HG02852 (cell line): ENCODE results near the gene PLET1.
"Not testable (repeated sequence)": the region's sequence is repeated elsewhere in the genome, so short reads cannot be mapped to it uniquely, and the experiment has no call there.

Source experiments
- ATAC-seq: cut with Tn5 transposase; IDR thresholded peaks from one replicate; pipeline ENCODE4 v1.9.1; 2021; ENCODE audit warnings: mild to moderate bottlenecking, moderate library complexity; ENCODE audit not compliant: unreplicated experiment

The PLET1 gene

DNA sequence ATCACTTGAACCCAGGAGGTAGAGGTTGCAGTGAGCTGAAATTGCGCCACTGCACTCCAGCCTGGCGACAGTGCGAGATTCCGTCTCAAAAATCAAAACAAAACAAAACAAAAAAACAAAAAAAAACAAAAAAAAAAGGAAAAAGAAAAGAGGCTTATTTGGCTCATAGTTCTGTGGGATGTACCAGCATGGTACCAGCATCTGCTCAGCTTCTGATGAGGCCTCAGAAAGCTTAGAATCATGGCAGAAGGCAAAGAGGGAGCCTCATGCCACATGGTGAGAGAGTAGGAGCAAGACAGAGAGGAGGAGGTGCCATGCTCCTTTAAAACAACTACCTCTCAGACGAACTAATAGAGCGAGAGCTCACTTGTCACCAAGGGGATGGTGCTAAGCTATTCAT is 45.0 kb downstream of the PLET1 start:
- no peak for ATAC-seq

GRCh38 chr11:112213753-112214152 is 46.9 kb downstream of the PLET1 start:
- no peak for ATAC-seq

DNA sequence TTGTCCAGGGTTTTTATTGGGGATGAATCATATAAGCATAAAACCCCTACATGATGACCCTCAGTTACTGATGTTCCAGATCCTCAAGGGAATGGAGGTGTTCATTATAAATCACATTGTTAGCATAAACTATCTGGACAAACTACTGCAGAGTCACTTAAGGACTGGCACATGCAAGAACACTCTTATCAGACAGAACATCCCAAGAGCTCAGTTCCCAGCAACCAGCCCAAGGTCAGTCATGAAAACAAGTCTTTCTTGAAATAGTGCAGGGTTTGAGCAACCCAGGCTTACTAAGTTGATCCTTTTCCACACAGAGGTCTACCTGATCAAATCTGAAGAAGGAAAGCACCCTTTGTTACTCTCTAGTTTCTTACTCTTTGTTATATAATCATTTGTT is 48.0 kb downstream of the PLET1 start:
- ATAC-seq: no peak

DNA sequence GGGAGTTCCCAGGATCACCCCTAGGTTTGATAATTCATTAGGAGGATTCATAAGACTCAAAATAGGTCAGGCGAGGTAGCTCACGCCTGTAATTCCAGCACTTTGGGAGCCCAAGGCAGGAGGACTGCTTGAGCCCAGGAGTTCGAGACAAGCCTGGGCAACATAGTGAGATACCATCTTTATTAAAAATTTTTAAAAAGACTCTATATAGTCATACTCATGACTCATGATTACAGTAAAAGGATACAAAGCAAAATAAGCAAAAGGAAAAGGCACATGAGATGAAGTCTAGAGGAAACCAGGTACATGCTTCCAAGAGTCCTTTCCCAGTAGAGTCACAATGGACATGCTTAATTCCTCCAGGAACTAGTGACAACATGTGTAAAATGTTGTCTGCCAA is 48.4 kb downstream of the PLET1 start:
- no peak for ATAC-seq

- no peak for ATAC-seq
Measured at GRCh38 chr11:112211536-112211935, 49.1 kb downstream of the PLET1 start.

- no peak for ATAC-seq
Measured at GRCh38 chr11:112210890-112211289, 49.8 kb downstream of the PLET1 start.

DNA sequence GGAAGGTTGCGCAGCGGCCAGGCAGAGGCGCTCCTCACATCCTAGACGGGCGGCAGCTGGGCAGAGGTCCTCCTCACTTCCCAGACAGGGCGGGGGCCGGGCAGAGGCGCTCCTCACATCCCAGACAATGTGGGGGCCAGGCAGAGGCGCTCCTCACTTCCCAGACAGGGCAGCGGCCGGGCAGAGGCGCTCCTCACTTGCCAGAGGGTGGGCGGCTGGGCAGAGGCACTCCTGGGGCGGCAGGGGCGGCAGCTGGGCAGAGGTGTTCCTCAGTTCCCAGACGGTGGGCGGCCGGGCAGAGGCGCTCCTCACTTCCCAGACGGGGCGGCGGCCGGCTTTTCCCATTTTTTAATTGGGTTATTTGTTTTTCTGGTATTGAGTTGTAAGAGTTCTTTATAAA is 54.6 kb downstream of the PLET1 start:
- ATAC-seq: no peak

GRCh38 chr11:112200252-112200651 is 60.4 kb downstream of the PLET1 start:
- no peak for ATAC-seq

- not testable (repeated sequence) for ATAC-seq
Measured at GRCh38 chr11:112199101-112199500, 61.6 kb downstream of the PLET1 start.
